NCI-H2196 (cell line): ENCODE data around the gene LOXL4.

Experiments used
- DNase-seq: peaks from one replicate; lab custom pipeline; 2025; ENCODE audit not compliant: unreplicated experiment; lab: John Stamatoyannopoulos, UW

The LOXL4 gene

GRCh38 chr10:98201760-98202159 is 66.2 kb downstream of the LOXL4 start:
- no peak for DNase-seq
